ENCODE measurements around the gene SIGLEC8.
A peak's percentile ranks its signal among the peaks of the same experiment; 100 is the strongest.
"Not testable (repeated sequence)": the region's sequence is repeated elsewhere in the genome, so short reads cannot be mapped to it uniquely, and the experiment has no call there.

Gene SIGLEC8

DNA sequence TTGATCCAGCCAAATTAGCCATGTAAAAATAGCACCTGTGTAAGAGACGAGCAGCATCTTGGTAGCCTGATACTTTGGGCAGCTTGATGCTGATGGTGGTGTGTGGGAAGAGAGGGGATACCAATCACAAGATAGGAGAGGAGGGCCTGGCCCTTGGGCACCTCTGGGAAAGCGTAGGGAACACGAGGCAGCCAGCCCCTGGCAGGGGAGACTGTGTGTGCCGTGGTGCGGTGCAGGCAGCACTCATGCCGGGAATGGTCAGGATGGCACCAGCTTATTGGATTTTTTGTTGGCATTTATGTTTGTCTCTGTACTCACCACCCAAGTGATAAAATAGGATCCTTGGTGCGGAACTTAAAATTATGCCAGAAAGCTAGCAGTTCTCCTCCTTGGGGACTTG lies 10.2 kb downstream of the SIGLEC8 start:
- no peak for DNase-seq (ENCODE audit: low read depth in 1 of 2, low spot score in 1 of 2)

DNA sequence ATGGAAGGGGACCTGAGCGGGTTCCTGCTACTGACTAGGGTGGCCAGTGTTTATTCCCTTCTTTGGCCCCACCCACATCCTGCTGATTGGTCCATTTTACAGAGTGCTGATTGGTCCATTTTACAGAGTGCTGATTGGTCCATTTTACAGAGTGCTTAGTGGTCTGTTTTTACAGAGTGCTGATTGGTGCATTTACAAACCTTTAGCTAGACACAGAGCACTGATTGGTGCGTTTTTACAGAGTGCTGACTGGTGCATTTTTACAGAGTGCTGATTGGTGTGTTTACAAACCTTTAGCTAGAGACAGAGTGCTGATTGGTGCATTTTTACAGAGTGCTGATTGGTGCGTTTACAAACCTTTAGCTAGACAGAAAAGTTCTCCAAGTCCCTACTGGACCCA lies 10.7 kb downstream of the SIGLEC8 start:
- not testable (repeated sequence) for DNase-seq (ENCODE audit: low read depth in 1 of 2, low spot score in 1 of 2)

DNA sequence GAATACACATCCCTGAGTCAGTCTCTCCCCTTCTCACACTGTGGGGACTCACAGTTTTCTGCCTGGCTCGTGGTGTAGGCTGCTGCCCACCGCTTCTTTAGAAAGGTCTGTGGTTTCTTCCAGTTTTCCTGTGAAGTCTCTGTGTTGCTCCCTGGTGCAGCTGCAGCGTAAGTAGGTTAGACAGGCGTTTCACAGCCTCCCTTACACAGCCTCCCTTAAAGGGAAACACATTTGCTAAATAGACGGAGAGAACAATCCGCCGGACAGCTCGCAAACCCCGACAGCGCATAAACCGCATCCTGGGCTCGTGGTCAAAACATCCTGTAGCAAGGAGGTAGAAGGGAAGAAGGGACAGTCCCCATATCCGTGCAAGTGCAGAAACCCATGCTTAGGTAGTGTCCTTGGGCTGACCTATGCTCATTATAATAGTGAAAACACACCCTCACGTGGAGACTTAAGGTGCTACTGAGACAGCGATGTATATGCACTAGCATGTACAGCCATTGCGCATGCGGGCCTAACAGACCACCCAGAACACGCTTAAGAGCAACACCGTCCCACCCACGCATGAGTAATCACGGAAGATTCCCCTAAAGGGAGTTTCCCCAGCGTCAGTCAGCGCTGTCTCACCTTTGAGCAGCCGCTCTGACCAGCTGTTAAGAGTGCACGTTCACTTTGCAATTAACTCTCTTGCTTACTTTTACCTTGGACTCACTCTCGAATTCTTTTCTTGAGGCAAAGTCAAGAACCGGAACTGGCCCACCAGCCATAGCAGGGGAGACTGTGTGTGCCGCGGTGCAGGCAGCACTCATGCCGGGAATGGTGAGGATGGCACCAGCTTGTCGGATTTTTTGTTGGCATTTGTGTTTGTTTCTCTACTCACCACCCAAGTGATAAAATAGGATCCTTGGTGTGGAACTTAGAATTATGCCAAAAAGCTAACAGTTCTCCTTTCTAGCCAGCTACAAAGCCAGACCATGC lies 16.6 kb downstream of the SIGLEC8 start:
- peak; percentile 67 to 96 for DNase-seq (ENCODE audit: low read depth in 1 of 2, low spot score in 1 of 2)

GRCh38 chr19:51440846-51441409 lies 17.3 kb downstream of the SIGLEC8 start:
- peak; percentile 48 to 70 for DNase-seq (ENCODE audit: low read depth in 1 of 2, low spot score in 1 of 2)

DNA sequence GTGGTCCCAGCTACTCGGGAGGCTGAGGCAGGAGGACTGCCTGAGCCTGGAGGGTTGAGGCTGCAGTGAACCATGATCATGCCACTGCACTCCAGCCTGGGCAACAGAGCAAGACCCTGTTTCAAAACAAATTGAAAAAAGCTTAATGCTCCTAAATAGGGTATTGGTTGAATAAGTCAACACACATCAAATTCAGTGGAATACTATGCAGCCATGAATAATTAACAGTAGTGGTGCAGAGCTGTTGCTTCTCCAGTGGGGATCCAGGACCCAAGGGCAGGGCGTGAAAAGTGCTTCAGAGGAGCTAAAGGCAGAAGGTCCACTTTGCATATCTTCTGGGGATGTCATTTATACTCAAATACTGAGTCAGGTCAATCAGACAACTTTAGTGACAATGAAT lies 18.2 kb downstream of the SIGLEC8 start:
- no peak for DNase-seq (ENCODE audit: low read depth in 1 of 2, low spot score in 1 of 2)

DNA sequence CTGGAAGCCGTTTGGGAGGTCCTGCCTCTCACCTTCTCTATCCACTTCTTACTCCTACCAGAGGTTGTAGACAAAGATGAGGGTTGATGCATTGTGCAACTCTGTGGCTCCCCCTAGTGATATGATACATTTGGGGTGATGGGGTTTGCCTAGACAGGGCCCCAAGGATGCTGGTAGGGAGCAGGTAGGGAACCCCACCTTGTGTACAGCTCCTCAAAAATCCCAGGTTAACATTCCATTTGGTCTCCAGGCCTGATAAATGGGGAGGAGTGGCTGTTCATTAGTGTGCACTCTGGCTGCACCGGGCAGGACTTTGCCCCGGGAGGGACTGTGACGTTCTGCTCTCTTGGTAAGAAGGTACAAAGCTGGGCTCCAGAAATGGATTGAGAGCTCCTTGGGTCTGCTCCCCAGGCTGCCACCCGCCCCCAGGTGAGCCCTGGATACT lies 19.2 kb downstream of the SIGLEC8 start:
- DNase-seq (ENCODE audit: low read depth in 1 of 2, low spot score in 1 of 2): peak in 1 of 2 donors; percentile 12

DNA sequence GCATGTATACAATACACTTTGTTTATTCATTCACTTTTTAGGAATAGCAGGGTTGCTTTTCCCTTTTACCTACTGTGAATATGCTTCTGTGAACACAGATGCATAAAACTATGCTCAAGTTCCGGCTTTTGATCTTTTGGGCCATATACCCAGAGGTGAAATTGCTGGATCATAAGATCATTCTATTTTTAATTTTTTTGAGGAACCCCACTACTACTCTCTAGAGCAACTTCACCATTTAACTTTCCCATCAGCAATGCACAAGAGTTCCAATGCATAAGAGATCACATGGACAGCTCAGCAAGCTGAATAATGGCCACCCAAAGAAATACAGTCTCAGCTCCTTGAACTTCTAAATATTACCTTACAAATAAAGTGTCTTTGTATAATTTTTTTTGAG lies 23.8 kb downstream of the SIGLEC8 start:
- DNase-seq (ENCODE audit: low read depth in 1 of 2, low spot score in 1 of 2): no peak

GRCh38 chr19:51433043-51433442 lies 25.2 kb downstream of the SIGLEC8 start:
- DNase-seq (ENCODE audit: low read depth in 1 of 2, low spot score in 1 of 2): no peak

DNA sequence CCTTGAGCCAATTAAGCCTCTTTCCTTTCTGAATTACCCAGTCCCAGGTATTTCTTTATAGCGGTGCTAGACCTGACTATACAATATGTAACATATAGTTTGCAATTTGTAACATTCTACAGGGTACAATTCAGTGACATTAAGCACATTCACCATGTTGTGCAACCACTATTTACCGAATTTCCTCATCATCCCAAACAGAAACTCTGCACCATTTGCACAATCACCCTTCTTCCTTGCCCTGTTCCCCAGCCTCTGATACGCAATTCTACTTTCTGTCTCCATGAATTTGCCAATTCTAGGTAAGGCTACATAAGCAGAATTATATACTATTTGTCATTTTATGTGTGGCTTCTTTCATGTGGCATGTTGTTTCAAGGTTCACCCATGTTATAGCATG lies 27.1 kb downstream of the SIGLEC8 start:
- no peak for DNase-seq (ENCODE audit: low read depth in 1 of 2, low spot score in 1 of 2)

DNA sequence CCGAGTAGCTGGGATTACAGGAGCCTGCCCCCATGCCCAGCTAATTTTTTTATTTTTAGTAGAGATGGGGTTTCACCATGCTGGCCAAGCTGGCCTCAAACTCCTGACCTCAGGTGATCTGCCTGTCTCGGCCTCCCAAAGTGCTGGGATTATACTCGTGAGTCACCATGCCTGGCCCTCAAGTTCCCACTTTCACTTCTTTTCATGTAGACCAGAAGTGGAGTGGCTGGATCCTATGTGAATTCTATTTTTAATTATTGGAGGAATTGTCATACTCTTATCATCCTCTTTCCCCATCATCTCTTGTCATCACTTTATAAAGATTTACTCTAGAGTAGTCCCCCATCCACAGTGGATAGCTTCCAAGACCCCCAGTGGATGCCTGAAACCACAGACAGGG lies 28.0 kb downstream of the SIGLEC8 start:
- no peak for DNase-seq (ENCODE audit: low read depth in 1 of 2, low spot score in 1 of 2)

DNA sequence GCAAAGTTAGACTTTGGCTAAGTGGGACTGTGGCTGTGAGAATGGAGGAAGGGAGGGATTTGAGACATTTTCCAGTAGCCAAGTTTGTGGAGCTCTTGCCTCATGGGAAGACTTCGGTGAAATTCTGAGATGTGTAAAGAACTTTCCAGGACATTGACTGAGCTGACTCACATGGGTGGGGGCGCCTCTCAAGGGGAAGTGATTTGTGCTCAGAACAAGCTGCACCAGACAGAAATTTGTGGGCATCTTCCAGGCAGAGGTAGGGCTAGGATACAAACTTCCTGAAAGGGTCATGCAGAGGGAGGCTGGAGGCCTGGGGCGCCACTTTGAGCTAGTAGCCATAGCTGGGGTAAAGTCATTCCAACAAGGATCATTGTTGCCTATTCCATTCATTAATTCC lies 31.1 kb downstream of the SIGLEC8 start:
- DNase-seq (ENCODE audit: low read depth in 1 of 2, low spot score in 1 of 2): no peak

DNA sequence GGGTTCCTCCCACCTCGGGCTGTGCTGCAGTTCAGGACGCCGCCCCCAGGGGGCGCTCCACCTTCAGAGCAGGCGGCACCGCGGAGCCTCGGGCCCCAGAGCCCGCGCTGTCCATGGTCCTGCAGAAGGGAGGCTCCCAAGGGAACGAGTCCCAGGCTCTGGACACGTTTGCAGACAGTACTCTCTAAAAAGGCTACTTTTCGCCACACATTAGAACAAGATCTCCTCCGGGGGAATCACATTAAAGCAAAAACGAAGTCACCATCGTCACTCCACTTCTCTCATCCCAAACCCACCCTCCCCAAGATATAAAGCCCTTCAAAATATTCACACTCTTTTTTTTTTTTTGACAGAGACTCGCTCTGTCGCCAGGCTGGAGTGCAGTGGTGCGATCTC lies 36.2 kb downstream of the SIGLEC8 start:
- DNase-seq (ENCODE audit: low read depth in 1 of 2, low spot score in 1 of 2): peak; percentile 83 to 89

GRCh38 chr19:51421229-51422052 lies 36.8 kb downstream of the SIGLEC8 start:
- DNase-seq (ENCODE audit: low read depth in 1 of 2, low spot score in 1 of 2): no peak

- DNase-seq (ENCODE audit: low read depth in 1 of 2, low spot score in 1 of 2): not testable (repeated sequence)
Measured at GRCh38 chr19:51420511-51420910, 37.7 kb downstream of the SIGLEC8 start.

- no peak for DNase-seq (ENCODE audit: low read depth in 1 of 2, low spot score in 1 of 2)
Measured at GRCh38 chr19:51418707-51419106, 39.5 kb downstream of the SIGLEC8 start.

DNA sequence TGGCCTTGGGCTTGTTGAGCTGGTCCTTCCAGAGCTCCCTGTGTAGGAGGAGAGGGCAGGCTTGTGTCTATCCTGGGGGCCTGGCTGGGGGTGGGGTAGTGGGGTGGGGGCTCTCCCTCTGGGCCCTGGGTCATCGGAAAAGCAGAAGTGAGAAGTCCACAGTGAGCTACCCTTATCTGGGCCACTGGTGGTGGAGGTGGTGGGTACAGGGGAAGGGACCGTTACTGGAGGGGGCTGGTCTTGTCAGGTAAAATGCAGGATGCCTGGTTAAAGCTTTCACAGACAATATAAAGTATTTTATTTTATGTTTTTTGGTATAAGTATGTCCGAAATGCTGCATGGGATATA lies 40.5 kb downstream of the SIGLEC8 start:
- DNase-seq (ENCODE audit: low read depth in 1 of 2, low spot score in 1 of 2): no peak

DNA sequence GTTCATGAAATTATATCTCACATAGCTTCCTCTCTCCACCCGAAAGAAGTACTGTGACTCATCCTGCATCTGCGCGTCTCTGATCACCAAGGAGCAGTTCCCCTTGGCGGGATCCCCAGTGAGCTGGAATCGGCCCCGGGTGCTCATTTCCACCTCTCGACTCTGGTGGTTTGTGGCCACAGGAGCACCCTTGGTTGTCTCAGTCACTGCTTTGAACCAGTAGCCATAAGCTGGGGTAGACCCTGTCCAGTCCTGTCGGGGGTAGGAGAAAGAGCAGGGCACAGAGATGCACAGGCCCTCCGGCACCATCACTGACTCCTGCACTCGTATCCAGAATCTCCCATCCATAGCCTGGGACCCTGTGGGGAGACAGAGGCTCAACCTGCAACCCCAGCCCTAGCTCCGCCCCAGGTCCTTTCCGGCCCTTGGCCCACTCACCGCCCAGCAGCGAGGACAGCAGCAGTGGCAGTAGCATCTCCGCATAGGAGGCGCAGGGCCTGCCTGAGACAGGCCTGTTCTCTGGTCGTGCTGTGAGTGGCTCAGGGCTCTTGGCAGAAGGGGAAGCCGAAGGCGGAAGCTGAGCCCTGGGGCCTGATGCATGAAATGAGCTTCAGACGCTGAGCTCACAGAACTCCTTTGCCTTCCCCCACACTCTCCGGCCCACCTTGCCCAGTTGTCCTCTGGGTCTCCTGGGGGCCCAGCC lies 41.0 kb downstream of the SIGLEC8 start, which contains the start of gene SIGLEC10:
Gene SIGLEC10 (minus strand): TSS at position 536 of the 703 bp plus-strand sequence. CDS start 61 bp downstream, at position 475.
- DNase-seq (ENCODE audit: low read depth in 1 of 2, low spot score in 1 of 2): peak in 1 of 2 donors; percentile 14

- DNase-seq (ENCODE audit: low read depth in 1 of 2, low spot score in 1 of 2): not testable (repeated sequence)
Measured at GRCh38 chr19:51416422-51416821, 41.8 kb downstream of the SIGLEC8 start.

GRCh38 chr19:51415187-51415586 lies 43.1 kb downstream of the SIGLEC8 start:
- no peak for DNase-seq (ENCODE audit: low read depth in 1 of 2, low spot score in 1 of 2)

DNA sequence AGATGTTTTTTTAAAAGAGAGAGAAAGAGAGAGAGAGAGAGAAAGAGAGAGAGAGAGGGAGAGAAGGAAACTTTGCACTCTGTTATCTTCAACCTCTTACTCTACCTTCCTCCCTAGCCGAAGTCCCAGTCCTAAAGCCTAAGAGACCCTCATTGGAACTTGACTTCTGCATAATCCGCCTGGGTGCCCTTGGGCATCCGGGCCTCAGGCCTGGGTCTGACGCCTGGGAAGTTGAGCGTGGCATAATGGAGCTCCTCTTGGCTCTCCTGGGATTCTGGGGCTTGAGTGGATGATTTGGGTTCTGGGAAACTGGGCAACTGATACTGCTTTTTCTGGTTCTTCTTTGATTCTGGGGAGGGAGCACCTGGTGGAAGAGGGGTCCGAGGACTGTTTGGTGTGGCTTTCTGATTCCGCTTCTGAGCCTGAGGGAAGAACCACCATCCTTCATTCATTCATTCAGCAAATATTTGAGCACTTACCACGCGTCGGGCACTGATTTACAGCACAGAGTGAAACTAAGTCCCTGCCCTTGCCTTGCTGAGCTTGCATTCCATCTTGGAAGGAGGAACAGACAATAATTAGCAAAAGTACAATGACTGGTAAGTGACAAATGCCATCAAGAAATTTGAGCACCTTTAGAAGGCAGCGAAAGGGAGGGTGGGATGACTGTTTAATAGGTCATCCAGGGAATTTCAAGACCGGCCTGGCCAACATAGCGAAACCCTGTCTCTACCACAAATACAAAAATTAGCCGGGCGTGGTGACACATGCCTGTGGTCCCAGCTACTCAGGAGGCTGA lies 47.1 kb downstream of the SIGLEC8 start:
- DNase-seq (ENCODE audit: low read depth in 1 of 2, low spot score in 1 of 2): no peak

Measured in activated CD4-positive, alpha-beta T cell treated with anti-CD3 and anti-CD28 coated beads, Interleukin-2, amount 50 U/mL, for 24 hours (primary cell).